ENCODE measurements around the gene NFIA.
"Not testable (repeated sequence)": the region's sequence is repeated elsewhere in the genome, so short reads cannot be mapped to it uniquely, and the experiment has no call there.

The NFIA gene

GRCh38 chr1:61254634-61255357 is 172.4 kb downstream of the NFIA start:
- DNase-seq: no peak

GRCh38 chr1:61255358-61255703 is 173.0 kb downstream of the NFIA start:
- no peak for DNase-seq

- DNase-seq: no peak
These were observed 177.2 kb downstream of the NFIA start for GRCh38 chr1:61259379-61260148.

GRCh38 chr1:61260171-61260570 is 177.8 kb downstream of the NFIA start:
- no peak for DNase-seq

GRCh38 chr1:61261595-61261994 is 179.2 kb downstream of the NFIA start:
- DNase-seq: no peak

- DNase-seq: no peak
These were observed 181.8 kb downstream of the NFIA start for GRCh38 chr1:61263905-61264824.

- no peak for DNase-seq
These were observed 182.5 kb downstream of the NFIA start for GRCh38 chr1:61264825-61265242.

GRCh38 chr1:61265665-61266064 is 183.3 kb downstream of the NFIA start:
- no peak for DNase-seq

GRCh38 chr1:61266738-61267137 is 184.4 kb downstream of the NFIA start:
- DNase-seq: no peak

- DNase-seq: no peak
These were observed 186.3 kb downstream of the NFIA start for GRCh38 chr1:61268546-61269240.

- no peak for DNase-seq
These were observed 187.2 kb downstream of the NFIA start for GRCh38 chr1:61269602-61270001.

- DNase-seq: no peak
These were observed 187.7 kb downstream of the NFIA start for GRCh38 chr1:61270107-61270506.

GRCh38 chr1:61270761-61271411 is 188.5 kb downstream of the NFIA start:
- DNase-seq: no peak

- DNase-seq: no peak
These were observed 189.0 kb downstream of the NFIA start for GRCh38 chr1:61271412-61271789.

- DNase-seq: no peak
These were observed 190.9 kb downstream of the NFIA start for GRCh38 chr1:61273167-61273705.

- no peak for DNase-seq
These were observed 191.5 kb downstream of the NFIA start for GRCh38 chr1:61273861-61274260.

GRCh38 chr1:61274939-61275338 is 192.6 kb downstream of the NFIA start:
- DNase-seq: no peak

GRCh38 chr1:61276246-61276645 is 193.9 kb downstream of the NFIA start:
- no peak for DNase-seq

- DNase-seq: no peak
These were observed 194.8 kb downstream of the NFIA start for GRCh38 chr1:61277121-61277690.

- not testable (repeated sequence) for DNase-seq
These were observed 196.1 kb downstream of the NFIA start for GRCh38 chr1:61278503-61278902.

GRCh38 chr1:61278966-61279365 is 196.6 kb downstream of the NFIA start:
- DNase-seq: no peak

- no peak for DNase-seq
These were observed 197.2 kb downstream of the NFIA start for GRCh38 chr1:61279570-61279969.

All from activated CD4-positive, alpha-beta T cell treated with anti-CD3 and anti-CD28 coated beads, Interleukin-2, amount 50 U/mL, for 4 hours (primary cell).